Central memory CD8-positive, alpha-beta T cell (primary cell): ENCODE data around the gene STAP2.
"Not testable (repeated sequence)": the region's sequence is repeated elsewhere in the genome, so short reads cannot be mapped to it uniquely, and the experiment has no call there.

ENCODE experiments used
- ATAC-seq: fragments of 150-1000 bp; cut with Tn5 transposase; replicated peaks from 2 replicates; pipeline ENCODE4 v1.10.0; 2022; ENCODE audit warnings: mild to moderate bottlenecking, moderate FRiP score, moderate number of reproducible peaks; ENCODE audit not compliant: poor library complexity, severe bottlenecking; ENCODE audit errors: extremely low read depth
- DNase-seq, 2 donors: peaks; one replicate each; pipeline ENCODE4 v3.0.0; 2021; ENCODE audit warnings: low spot score in 2 of 2
- H3K27ac Mint-ChIP-seq: one replicate; pipeline ENCODE4 v1.8.0; 2022; ENCODE audit warnings: low read depth, mild to moderate bottlenecking, moderate library complexity, mixed read lengths
- H3K27me3 Mint-ChIP-seq: one replicate; pipeline ENCODE4 v1.8.0; 2022; ENCODE audit warnings: mixed read lengths
- H3K36me3 Mint-ChIP-seq: one replicate; pipeline ENCODE4 v1.8.0; 2022; ENCODE audit warnings: mild to moderate bottlenecking, moderate library complexity, mixed read lengths; ENCODE audit not compliant: insufficient read depth
- H3K4me1 Mint-ChIP-seq: one replicate; pipeline ENCODE4 v1.8.0; 2022; ENCODE audit warnings: mixed read lengths
- H3K4me3 Mint-ChIP-seq: one replicate; pipeline ENCODE4 v1.8.0; 2022; ENCODE audit warnings: mild to moderate bottlenecking, moderate library complexity, mixed read lengths
- H3K9me3 Mint-ChIP-seq: one replicate; pipeline ENCODE4 v1.8.0; 2022; ENCODE audit warnings: mixed read lengths

Gene STAP2

DNA sequence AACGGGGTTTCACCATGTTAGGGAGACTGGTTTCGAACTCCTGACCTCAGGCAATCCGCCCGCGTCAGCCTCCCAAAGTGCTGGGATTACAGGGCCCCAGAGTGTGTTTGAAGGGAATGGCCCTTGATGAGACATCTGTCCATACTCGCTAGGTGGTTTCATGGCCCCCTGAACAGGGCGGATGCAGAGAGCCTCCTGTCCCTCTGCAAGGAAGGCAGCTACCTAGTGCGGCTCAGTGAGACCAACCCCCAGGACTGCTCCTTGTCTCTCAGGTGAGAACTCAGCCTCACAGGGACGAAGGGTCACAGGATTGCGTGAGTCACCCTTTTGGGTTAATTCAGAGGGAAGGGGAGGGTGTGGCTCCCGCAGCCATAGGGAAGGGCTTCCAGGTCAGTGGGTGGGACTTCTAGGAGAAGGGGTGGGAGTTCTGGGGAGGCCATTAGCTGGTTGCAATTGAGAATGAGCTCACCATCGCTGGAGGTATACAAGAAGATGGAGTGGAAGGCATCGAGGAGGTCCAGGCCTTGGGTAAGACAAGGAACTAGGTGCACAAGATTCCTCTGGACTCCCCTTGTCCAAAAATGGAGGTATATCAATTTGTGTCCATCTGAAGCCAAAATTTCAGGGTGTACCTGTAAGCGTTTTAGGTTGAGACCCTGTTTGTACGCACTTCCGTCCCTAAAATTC, 50.4 kb downstream of the STAP2 start:
- ATAC-seq (no peak), DNase-seq (no peak)
- no peak overlapping the region for H3K4me3 Mint-ChIP-seq
- no peak overlapping the region for H3K27ac Mint-ChIP-seq
- H3K36me3 Mint-ChIP-seq, result no peaks in the 10 kb centered on the region
- no peaks in the 10 kb centered on the region for H3K9me3 Mint-ChIP-seq
- no peaks in the 10 kb centered on the region for H3K27me3 Mint-ChIP-seq
- H3K4me1 Mint-ChIP-seq, result no peaks in the 10 kb centered on the region

DNA sequence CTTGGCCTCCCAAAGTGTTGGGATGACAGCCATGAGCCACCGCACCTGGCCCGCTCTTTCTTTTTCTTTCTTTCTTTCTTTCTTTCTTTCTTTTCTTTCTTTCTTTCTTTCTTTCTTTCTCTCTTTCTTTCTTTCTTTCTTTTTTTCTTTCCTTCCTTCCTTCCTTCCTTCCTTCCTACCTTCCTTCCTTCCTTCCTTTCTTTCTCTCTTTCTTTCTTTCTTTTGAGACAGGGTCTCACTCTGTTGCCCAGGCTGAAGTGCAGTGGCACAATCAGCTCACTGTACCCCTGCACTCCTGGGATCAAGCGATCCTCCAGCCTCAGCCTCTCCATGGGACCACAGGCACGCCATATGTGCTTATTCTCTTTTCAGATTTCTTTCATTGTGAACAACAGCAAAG, 52.5 kb downstream of the STAP2 start:
- DNase-seq, H3K27ac Mint-ChIP-seq, H3K4me1 Mint-ChIP-seq, H3K36me3 Mint-ChIP-seq, ATAC-seq, H3K4me3 Mint-ChIP-seq, H3K9me3 Mint-ChIP-seq: not testable (repeated sequence)
- peaks cover 16% of the 10 kb centered on the region for H3K27me3 Mint-ChIP-seq

DNA sequence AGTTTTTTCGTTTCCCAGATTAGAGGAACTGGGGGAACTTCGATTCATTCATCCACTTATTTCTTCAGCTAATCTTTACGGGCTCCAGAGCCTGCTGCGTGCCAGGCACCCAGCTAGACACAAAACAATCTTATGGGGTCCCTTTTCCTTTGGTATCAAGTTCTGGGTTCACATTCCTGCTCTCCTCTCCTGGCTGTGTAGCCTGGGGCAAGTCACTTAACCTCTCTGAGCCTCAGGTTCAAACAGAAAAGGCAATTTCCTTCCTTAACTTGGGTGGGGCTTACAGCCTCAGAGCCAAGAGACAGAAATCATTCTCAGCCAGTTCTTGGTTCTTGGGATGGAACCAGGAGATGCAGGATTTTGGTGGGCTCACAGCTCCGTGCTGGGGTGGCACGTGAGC, 53.7 kb downstream of the STAP2 start:
- H3K36me3 Mint-ChIP-seq, result peaks cover 2% of the 10 kb centered on the region
- no peak overlapping the region for H3K4me3 Mint-ChIP-seq

DNA sequence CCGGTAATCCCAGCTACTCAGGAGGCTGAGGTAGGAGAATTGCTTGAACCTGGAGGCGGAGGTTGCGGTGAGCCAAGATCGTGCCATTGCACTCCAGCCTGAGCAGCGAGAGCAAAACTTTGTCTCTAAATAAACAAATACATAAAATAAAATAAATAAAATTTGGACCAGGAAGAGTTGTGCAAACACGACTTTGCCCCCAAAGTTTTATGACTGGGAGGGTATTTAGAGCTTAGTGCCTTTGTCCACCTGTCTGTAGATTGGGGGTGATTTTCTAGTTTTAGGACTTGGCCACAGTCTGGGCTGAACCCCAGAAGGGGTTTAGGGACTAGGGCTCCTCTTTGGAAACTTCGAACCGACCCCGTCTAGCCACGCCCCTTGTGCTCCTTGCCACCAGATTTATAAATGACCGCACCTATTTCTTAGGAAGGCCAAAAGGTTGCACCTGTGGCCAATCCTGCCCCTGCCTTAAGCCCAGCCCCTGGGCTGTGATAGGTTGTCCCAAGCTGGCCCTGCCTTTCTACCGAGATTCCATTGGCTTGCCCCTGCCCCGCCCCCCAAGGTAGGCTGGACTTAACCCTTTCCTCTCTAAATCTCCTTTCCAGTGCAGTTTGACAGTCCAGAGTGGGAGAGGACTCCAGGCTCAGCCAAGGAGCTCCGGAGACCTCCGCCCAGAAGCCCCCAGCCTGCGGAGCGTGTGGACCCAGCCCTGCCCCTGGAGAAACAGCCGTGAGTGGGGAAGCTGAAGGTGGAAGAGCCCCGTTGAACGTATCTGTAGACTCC, 54.3 kb downstream of the STAP2 start:
- DNase-seq (no peak), ATAC-seq (no peak)
- Mint-ChIP-seq H3K4me3 (no peak overlapping the region), H3K27me3 (peaks cover 31% of the 10 kb centered on the region), H3K36me3 (peaks cover 2% of the 10 kb centered on the region), H3K4me1 (peaks cover 4% of the 10 kb centered on the region), H3K27ac (no peak overlapping the region), H3K9me3 (no peaks in the 10 kb centered on the region)

More for the DNA sequence above, 53.7 kb downstream of the STAP2 start:
- no peak for ATAC-seq
- H3K4me1 Mint-ChIP-seq, result peaks cover under 1% of the 10 kb centered on the region
- peaks cover 25% of the 10 kb centered on the region for H3K27me3 Mint-ChIP-seq
- no peaks in the 10 kb centered on the region for H3K9me3 Mint-ChIP-seq
- no peak for DNase-seq
- no peak overlapping the region for H3K27ac Mint-ChIP-seq

DNA sequence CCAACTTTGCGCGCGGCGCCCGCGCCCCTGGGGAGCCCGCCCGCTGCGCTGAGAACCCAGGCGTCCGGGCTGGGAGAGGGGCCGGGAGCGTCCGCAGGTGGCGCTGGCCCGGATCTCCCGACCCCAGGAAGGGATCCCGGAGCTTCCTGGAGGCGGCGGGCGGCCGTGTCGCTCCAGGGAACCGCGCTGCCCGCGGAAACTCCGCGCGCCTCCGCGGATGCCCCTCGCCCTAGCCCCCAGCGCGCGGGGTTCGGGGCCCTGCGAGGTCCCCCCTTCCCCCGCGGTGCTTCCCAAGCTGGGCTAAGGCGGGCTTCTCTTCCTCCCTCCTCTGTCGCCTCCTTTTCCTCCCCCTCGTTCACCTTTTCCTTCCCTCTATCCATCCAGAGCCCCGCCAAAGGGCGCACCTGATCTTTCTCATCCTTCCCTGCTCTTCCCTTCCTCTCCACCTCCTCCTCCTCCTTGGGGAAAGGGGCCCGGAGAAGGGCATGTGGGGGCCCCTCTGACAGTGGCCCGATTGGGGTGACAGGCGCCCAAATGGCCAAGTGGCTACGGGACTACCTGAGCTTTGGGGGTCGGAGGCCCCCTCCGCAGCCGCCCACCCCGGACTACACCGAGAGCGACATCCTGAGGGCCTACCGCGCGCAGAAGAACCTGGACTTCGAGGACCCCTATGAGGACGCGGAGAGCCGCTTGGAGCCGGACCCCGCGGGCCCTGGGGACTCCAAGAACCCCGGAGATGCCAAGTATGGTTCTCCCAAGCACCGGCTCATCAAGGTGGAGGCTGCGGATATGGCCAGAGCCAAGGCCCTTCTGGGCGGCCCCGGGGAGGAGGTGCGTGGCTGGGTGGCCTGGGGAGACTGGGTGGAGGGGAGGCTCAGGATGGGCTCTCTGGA, 58.9 kb downstream of the STAP2 start:
- Mint-ChIP-seq H3K9me3 (no peaks in the 10 kb centered on the region), H3K27me3 (peaks cover 31% of the 10 kb centered on the region), H3K27ac (no peak overlapping the region), H3K36me3 (peaks cover 5% of the 10 kb centered on the region), H3K4me3 (peak overlapping the region; percentile 41), H3K4me1 (peaks cover 4% of the 10 kb centered on the region)
- DNase-seq (no peak), ATAC-seq (no peak)

DNA sequence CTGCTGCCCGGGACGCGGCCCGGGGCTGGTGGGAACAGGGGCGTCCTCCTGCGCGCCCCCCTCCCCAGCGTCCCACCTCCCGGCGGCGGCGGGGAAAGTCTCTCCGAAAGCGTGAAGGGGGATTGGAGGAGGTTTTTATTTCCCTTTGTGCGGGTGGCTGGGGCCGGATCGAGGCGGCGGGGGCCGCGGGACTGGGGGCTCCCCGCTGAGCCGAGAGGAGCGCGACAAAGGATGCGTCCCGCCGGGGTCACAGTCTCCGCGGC, 59.4 kb downstream of the STAP2 start:
- peaks cover 5% of the 10 kb centered on the region for H3K36me3 Mint-ChIP-seq
- H3K4me3 Mint-ChIP-seq, result no peak overlapping the region
- peaks cover 31% of the 10 kb centered on the region for H3K27me3 Mint-ChIP-seq
- no peak for ATAC-seq
- no peak overlapping the region for H3K27ac Mint-ChIP-seq
- H3K4me1 Mint-ChIP-seq, result peaks cover 4% of the 10 kb centered on the region
- H3K9me3 Mint-ChIP-seq, result no peaks in the 10 kb centered on the region
- no peak for DNase-seq

DNA sequence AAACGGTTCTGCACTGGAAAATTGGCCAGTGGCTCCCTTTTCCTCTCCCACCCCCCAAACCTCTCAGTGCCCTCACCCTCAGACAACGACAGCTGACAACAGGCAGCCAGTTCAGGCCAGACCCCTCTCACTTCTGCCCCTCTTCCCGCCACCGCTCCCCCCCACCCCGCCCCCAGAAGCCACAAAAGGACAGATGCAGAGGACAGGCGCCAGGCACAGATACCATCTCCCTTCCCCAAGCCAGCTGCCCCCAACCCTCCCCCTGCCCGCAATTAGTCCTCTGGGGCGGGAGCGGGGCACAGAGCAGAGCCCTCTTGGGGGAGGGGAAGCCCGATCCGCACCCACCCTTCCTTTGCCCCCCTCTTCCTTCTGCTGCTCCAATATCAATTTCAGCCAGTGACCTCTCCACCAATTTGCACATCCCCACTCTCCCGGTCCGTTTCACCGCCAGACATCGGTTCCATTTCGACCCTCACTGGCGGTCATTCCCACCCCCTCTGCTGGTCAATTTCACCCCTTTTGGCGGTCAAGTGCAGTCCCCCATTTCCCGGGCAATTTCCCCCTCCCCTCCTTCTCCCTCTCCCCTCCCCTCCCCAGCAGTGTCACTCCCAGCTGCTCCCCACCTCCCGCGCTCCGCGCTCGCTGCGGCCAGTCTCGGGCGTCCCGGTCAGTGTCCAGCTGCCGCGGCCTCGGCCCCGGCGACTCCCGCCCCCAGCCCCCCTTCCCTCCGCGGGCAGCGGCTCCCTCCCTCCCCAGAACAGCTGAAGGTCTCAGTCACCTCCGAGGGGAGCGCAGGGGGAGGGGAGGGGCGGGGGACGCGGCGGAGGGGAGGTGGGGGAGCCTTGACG, 60.0 kb downstream of the STAP2 start, which contains the start of gene SHD:
TSS of gene SHD (plus strand) at position 848 of the 848 bp plus-strand sequence. CDS start 798 bp downstream, outside the sequence.
- ATAC-seq, result no peak
- no peaks in the 10 kb centered on the region for H3K9me3 Mint-ChIP-seq
- H3K27ac Mint-ChIP-seq, result no peak within 1 kb of the TSS

DNA sequence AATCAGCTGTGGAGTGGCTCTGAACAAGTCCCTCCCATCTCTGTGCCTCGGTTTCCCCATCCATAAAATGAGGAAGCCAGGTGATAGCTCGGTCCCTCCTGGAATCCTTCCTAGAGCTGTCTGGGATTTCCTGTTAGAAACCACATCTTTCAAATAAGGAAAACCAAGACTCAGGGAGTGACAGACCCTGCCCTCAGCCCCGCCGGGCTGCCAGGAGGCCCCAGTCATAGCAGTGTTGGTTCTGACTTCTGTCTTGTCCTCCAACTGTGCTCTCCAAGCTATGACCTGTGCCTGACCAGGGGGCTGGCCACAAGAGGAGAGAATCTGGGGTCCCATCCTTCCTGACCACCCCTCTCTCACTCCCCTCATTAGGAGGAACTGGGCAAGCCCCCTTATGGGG, 60.6 kb downstream of the STAP2 start:
- Mint-ChIP-seq H3K27me3 (peaks cover 29% of the 10 kb centered on the region), H3K27ac (no peak overlapping the region), H3K36me3 (peaks cover 6% of the 10 kb centered on the region), H3K4me1 (peaks cover 4% of the 10 kb centered on the region), H3K9me3 (no peaks in the 10 kb centered on the region), H3K4me3 (no peak overlapping the region)
- DNase-seq, result no peak
- no peak for ATAC-seq

More for the DNA sequence above, 60.0 kb downstream of the STAP2 start, which contains the start of gene SHD:
- Mint-ChIP-seq H3K27me3 (peaks cover 31% of the 10 kb centered on the region), H3K36me3 (peaks cover 5% of the 10 kb centered on the region), H3K4me1 (peaks cover 4% of the 10 kb centered on the region), H3K4me3 (peak within 1 kb of the TSS; percentile 41)
- no peak for DNase-seq

DNA sequence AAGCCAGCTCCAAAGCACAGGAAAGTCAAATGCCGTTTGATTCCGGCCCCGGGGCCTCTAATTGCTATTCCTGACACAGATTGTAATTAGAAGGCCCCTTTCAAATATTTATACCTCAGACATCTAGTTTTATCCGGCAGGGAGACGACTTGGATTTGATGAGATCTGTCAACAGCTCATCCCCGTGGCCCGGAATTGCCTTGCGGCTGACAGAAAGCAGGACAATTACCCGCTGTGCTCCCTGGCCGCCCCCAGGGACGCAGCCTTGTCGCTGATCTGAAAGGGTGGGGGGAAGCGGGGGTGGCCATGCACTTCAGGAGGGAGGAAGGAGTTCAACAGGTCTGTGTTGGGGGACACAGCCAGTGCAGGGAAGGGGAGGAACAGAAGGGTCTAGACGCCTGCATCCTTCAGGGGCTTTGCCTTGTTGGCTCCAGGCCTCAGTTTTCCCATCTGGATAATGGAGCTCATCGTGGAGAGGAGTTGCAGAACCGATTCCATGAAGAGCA, 61.4 kb downstream of the STAP2 start:
- no peaks in the 10 kb centered on the region for H3K9me3 Mint-ChIP-seq

DNA sequence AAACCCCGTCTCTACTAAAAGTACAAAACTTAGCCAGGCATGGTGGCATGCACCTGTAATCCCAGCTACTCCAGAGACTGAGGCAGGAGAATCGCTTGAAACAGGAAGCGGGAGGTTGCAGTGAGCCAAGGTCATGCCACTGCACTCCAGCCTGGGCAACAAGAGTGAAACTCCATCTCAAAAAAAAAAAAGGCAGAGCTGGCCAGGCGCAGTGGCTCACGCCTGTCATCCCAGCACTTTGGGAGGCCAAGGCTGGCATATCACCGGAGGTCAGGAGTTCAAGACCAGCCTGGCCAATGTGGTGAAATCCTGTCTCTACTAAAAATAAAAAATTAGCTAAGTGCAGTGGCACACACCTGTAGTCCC, 64.3 kb downstream of the STAP2 start:
- peaks cover 19% of the 10 kb centered on the region for H3K36me3 Mint-ChIP-seq
- ATAC-seq, H3K9me3 Mint-ChIP-seq, H3K4me1 Mint-ChIP-seq, H3K27ac Mint-ChIP-seq, H3K27me3 Mint-ChIP-seq, H3K4me3 Mint-ChIP-seq, DNase-seq: not testable (repeated sequence)

More for the DNA sequence above, 61.4 kb downstream of the STAP2 start:
- Mint-ChIP-seq H3K27ac (no peak overlapping the region), H3K4me1 (peaks cover 4% of the 10 kb centered on the region), H3K4me3 (no peak overlapping the region), H3K27me3 (peaks cover 23% of the 10 kb centered on the region), H3K36me3 (peaks cover 4% of the 10 kb centered on the region)
- DNase-seq (no peak), ATAC-seq (no peak)
